ENCODE results near the gene EPB41. TPM values are rescaled to one million over a fixed set of nuclear protein-coding genes. Genes with fewer than 3 reads are reported as not detected.

Gene EPB41
- total and polyA plus RNA-seq, 9 of the 15 experiments (the other 6 are each of a cell fraction or from before 2014, with no cell fraction given) = 3.7 to 213 (median 141) TPM

DNA sequence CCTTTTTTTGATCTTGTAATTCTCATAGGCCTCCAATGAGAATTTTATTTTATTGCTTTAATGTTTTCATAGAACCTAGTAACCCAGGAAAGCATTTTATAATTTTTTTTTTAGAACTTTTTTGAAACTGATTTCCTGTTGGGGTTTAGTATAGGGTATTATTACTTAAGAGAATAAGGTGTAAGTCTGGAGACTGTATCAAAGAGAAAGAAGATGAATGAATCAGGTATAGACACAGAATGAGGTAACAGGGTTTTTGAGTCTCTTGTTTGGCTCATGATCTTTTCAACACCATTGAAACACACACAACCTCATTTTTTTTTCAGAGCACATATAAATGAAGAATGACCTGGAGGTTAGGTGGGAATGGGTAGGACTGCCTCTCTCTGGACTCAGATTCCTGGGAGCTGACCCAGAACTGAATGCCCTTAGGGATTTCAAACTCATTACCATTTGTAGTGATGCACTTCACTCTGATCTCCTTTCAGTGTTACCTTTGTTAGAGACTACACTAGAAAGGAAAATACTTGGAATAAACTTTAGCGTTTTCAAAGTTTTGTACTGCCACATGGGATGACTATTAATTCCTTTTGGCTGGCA is 51.0 kb downstream of the EPB41 start:
- WGBS (ENCODE audit: insufficient coverage, low coverage, missing lambda C conversion rate) = 61% methylated on average over 1 of the region's 1 CpG
- H3K4me2 ChIP-seq (ENCODE audit: insufficient read depth, low read length) = no peak overlapping the region
- no peak overlapping the region for H3K27ac ChIP-seq (ENCODE audit: extremely low read depth, low read depth, low read length)
- no peaks in the 10 kb centered on the region for H3K27me3 ChIP-seq (ENCODE audit: control insufficient read depth in 2 of 2, insufficient read depth in 2 of 2, low read length in 2 of 2)
- no TSS peak for BruUV-seq (replicated peaks)
- intact Hi-C loops (cut with micrococcal nuclease) = no loop called here
- in situ Hi-C loops (cut with MboI) = no loop called here
- H3K9me1 ChIP-seq (ENCODE audit: control insufficient read depth, insufficient read depth, low read length) = no peaks in the 10 kb centered on the region
- H4K20me1 ChIP-seq (replicated peaks; ENCODE audit: control insufficient read depth, insufficient read depth, low read length) = peaks cover 4% of the 10 kb centered on the region; the same call in 1 of the 2 replicates
- no peak for ATAC-seq
- CTCF ChIA-PET (ENCODE audit: low intra/inter-chr PET ratio) = no interaction called here
- POLR2A ChIA-PET = interaction anchor here (2.3 kb wide), 1 partner anchor 8 kb away, joined by 8 read pairs; no protein-coding TSS in a partner anchor
- no peak for DNase-seq (ENCODE audit: extremely low read depth in 1 of 4, low spot score in 3 of 4)
- H2AFZ ChIP-seq (ENCODE audit: low read depth, low read length) = no peak overlapping the region
- TF ChIP-seq ARHGAP35 (IDR thresholded peaks at IDR 0.05; ENCODE audit: partially characterized antibody) = no peak
- no peak for TF ChIP-seq LEF1 (IDR thresholded peaks at IDR 0.05)
- TF ChIP-seq, protein P1, sequence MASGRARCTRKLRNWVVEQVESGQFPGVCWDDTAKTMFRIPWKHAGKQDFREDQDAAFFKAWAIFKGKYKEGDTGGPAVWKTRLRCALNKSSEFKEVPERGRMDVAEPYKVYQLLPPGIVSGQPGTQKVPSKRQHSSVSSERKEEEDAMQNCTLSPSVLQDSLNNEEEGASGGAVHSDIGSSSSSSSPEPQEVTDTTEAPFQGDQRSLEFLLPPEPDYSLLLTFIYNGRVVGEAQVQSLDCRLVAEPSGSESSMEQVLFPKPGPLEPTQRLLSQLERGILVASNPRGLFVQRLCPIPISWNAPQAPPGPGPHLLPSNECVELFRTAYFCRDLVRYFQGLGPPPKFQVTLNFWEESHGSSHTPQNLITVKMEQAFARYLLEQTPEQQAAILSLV (tag; IDR thresholded peaks at IDR 0.05) = no peak
- no peak for TF ChIP-seq NFIX (CRISPR knock-in tag; IDR thresholded peaks at IDR 0.05; ENCODE audit: low read depth)
- TF ChIP-seq DPF2 (IDR thresholded peaks at IDR 0.05) = no peak
- H3K9me3 ChIP-seq (replicated peaks; ENCODE audit: control insufficient read depth, insufficient read depth, low read depth, low read length) = no peaks in the 10 kb centered on the region
- H3K79me2 ChIP-seq (ENCODE audit: control insufficient read depth, insufficient read depth, low read length) = peaks cover 83% of the 10 kb centered on the region
- no peak overlapping the region for H3K9ac ChIP-seq (ENCODE audit: insufficient read depth in 1 of 2, low read depth in 2 of 2, low read length in 2 of 2)
- peaks cover 0 to 2% of the 10 kb centered on the region in 2 experiments; a peak in 2 of 5 replicates for H3K4me1 ChIP-seq (replicated peaks in 1 of 2; ENCODE audit: control insufficient read depth in 2 of 2, insufficient read depth in 2 of 2, low read length in 2 of 2)
- no peak overlapping the region for H3K4me3 ChIP-seq
- peaks cover 9% of the 10 kb centered on the region; the same call in 2 of the 3 replicates for H3K36me3 ChIP-seq (ENCODE audit: control insufficient read depth, insufficient read depth, low read length)
- no peak for FAIRE-seq
